GM23338 (cell line): ENCODE results near the gene PLEKHN1. TPM values are rescaled to one million over a fixed set of nuclear protein-coding genes. Genes with fewer than 3 reads are reported as not detected.

ENCODE experiments used
- ATAC-seq: fragments of 200-7000 bp; cut with Tn5 transposase; 3 replicates; pipeline ENCODE4 v1.9.1; 2020
- DNase-seq: peaks from one replicate; pipeline ENCODE4 v3.0.0-alpha.2; 2015; ENCODE audit warnings: low spot score
- H2AFZ ChIP-seq: fragments of 200-600 bp; sonication (generic); 2 replicates; pipeline ENCODE4 v1.8.0; 2016; ENCODE audit warnings: antibody characterized with exemption, mild to moderate bottlenecking, moderate library complexity
- H3F3A ChIP-seq: fragments of 200-600 bp; sonication (generic); replicated peaks from 2 replicates; pipeline ENCODE4 v1.8.0; 2017; ENCODE audit warnings: antibody characterized with exemption, mixed run types, low read depth
- H3K27ac ChIP-seq: fragments of 200-600 bp; sonication (generic); 2 replicates; pipeline ENCODE4 v1.6.1; 2016; ENCODE audit warnings: low read depth
- H3K27me3 ChIP-seq: fragments of 200-600 bp; sonication (generic); 2 replicates; pipeline ENCODE4 v1.8.0; 2016; ENCODE audit warnings: mild to moderate bottlenecking, mixed run types, moderate library complexity; ENCODE audit not compliant: insufficient read depth
- H3K36me3 ChIP-seq: fragments of 200-600 bp; sonication (generic); 2 replicates; pipeline ENCODE4 v1.8.0; 2016; ENCODE audit warnings: mild to moderate bottlenecking; ENCODE audit not compliant: insufficient read depth
- H3K4me1 ChIP-seq: fragments of 200-600 bp; sonication (generic); 2 replicates; pipeline ENCODE4 v1.8.0; 2016; ENCODE audit warnings: mild to moderate bottlenecking, moderate library complexity; ENCODE audit not compliant: insufficient read depth
- H3K4me2 ChIP-seq: fragments of 200-600 bp; sonication (generic); 2 replicates; pipeline ENCODE4 v1.7.1; 2017; ENCODE audit warnings: mixed run types
- H3K4me3 ChIP-seq: fragments of 200-600 bp; sonication (generic); 2 replicates; pipeline ENCODE4 v1.6.1; 2016; ENCODE audit warnings: mixed run types
- H3K79me2 ChIP-seq: fragments of 200-600 bp; sonication (generic); replicated peaks from 2 replicates; pipeline ENCODE4 v1.8.0; 2017; ENCODE audit warnings: mild to moderate bottlenecking; ENCODE audit not compliant: insufficient read depth
- H3K9me2 ChIP-seq: fragments of 200-600 bp; sonication (generic); 2 replicates; pipeline ENCODE4 v1.8.0; 2017; ENCODE audit not compliant: insufficient read depth
- H4K20me1 ChIP-seq: fragments of 200-600 bp; sonication (generic); replicated peaks from 2 replicates; pipeline ENCODE4 v1.8.0; 2017; ENCODE audit warnings: mild to moderate bottlenecking; ENCODE audit not compliant: insufficient read depth
- H3K27ac Mint-ChIP-seq: 2 replicates; pipeline ENCODE4 v1.8.0; 2020; ENCODE audit warnings: inconsistent platforms, mild to moderate bottlenecking, moderate library complexity, mixed read lengths
- H3K27me3 Mint-ChIP-seq: 3 replicates; pipeline ENCODE4 v1.8.0; 2022; ENCODE audit warnings: low read depth, mild to moderate bottlenecking, moderate library complexity, mixed read lengths, inconsistent platforms; ENCODE audit not compliant: insufficient read depth, poor library complexity
- H3K36me3 Mint-ChIP-seq: 3 replicates; pipeline ENCODE4 v1.8.0; 2021; ENCODE audit warnings: low read depth, mild to moderate bottlenecking, inconsistent platforms, moderate library complexity, mixed read lengths
- H3K4me1 Mint-ChIP-seq: 3 replicates; pipeline ENCODE4 v1.8.0; 2020; ENCODE audit warnings: mild to moderate bottlenecking, inconsistent platforms, mixed read lengths
- H3K4me3 Mint-ChIP-seq: 3 replicates; pipeline ENCODE4 v1.8.0; 2021; ENCODE audit warnings: moderate library complexity, mild to moderate bottlenecking, inconsistent platforms, mixed read lengths
- H3K9me3 Mint-ChIP-seq: 3 replicates; pipeline ENCODE4 v1.8.0; 2020; ENCODE audit warnings: moderate library complexity, mild to moderate bottlenecking, inconsistent platforms, mixed read lengths
- CTCF ChIP-seq, 2 experiments: fragments of 200-600 bp in 1 of 2; sonication (generic) in 1 of 2; conservative IDR thresholded peaks; 2 replicates each; pipeline versions ENCODE4 v1.5.1 to v1.6.1; 2016 to 2017; ENCODE audit warnings: antibody characterized with exemption in 2 of 2, low read depth in 2 of 2, mild to moderate bottlenecking in 2 of 2, moderate library complexity in 1 of 2
- EZH2phosphoT487 ChIP-seq: fragments of 200-600 bp; sonication (generic); IDR thresholded peaks from one replicate; pipeline ENCODE4 v1.8.1; 2018; ENCODE audit warnings: antibody characterized with exemption; ENCODE audit not compliant: unreplicated experiment
- NANOG ChIP-seq: IDR thresholded peaks from 2 replicates; pipeline ENCODE4 v1.6.1; 2016; ENCODE audit warnings: antibody characterized with exemption, borderline replicate concordance
- POLR2AphosphoS5 ChIP-seq: IDR thresholded peaks from 2 replicates; pipeline ENCODE4 v1.6.1; 2016; ENCODE audit warnings: antibody characterized with exemption, low read depth
- REST ChIP-seq: IDR thresholded peaks from one replicate; pipeline ENCODE4 v1.6.1; 2018; ENCODE audit warnings: antibody characterized with exemption; ENCODE audit not compliant: unreplicated experiment
- STAT1 ChIP-seq: IDR thresholded peaks from one replicate; pipeline ENCODE4 v1.6.1; 2016; ENCODE audit warnings: antibody characterized with exemption; ENCODE audit not compliant: unreplicated experiment
- ZNF114 ChIP-seq: fragments of 250-450 bp; sonication (Bioruptor Pico); IDR thresholded peaks from 2 replicates; pipeline ENCODE4 v1.5.0; 2020; ENCODE audit warnings: mild to moderate bottlenecking, moderate library complexity
- ZNF331 ChIP-seq: fragments of 250-450 bp; sonication (Bioruptor Pico); IDR thresholded peaks from 2 replicates; pipeline ENCODE4 v1.5.0; 2020; ENCODE audit warnings: low read depth, mild to moderate bottlenecking, moderate library complexity
- polyA plus RNA-seq: library from polyadenylated mRNA; unstranded; fragments of >200 nt; fragmentation: Nextera tagmentation; extraction: Ambion mirVana; gene quantifications from 2 replicates; pipeline ENCODE4 v1.2.1, GENCODE V29; 2016
- total RNA-seq: library from RNA; depleted of rRNA; stranded (reverse); fragments of >200 nt; shearing (Covaris generic); gene quantifications from 2 replicates; pipeline ENCODE4 v1.2.3, GENCODE V29; 2014
- TF ChIP-seq, protein P1 (sequence below): IDR thresholded peaks from 2 replicates; pipeline ENCODE4 v1.6.1; 2016; ENCODE audit warnings: antibody characterized with exemption

The PLEKHN1 gene
- total and polyA plus RNA-seq, 2 experiments from 2014 or later: 1.4 to 3.3 TPM

DNA sequence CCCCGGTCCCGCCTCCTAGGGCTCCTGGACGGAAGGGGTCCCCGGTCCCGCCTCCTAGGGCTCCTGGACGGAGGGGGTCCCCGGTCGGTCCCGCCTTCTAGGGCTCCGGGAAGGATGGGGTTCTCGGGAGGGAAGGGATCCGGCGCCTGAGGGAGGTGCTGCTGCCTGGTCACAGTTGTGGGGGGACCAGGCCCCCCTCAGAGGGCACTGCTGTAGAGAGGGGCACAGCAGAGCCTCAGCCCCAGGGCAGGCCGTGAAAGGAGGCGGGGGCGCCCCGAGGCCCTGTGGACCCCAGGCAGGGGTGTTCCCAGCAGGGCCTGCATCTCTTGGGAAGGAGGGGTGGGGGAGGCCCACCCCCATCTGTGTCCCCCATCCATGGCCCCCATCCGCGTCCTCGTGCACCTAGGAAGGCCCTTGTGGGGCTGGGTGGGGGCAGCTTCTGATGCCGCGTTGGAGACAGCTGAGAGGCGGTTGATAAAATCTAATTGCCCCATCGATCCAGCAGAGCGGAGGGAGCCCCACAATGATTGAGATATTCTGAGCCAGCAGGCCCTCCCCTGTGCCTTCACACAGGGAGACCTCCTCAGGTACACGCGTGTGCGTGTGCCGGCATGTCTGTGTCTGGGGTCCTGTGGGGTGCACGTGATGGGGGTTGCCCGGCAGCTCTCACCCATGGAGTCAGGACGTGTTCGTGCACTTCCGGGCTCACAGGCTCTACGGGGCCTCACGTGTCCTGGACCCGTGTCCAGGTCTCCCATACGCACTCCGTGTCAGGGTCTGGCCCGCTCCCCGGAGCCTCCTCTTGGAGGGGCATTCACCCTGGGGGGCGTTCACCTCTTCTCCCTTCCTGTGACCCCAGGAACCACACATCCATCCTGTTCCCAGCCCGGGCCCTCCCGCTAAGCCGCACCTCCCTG is 29.7 kb upstream of the PLEKHN1 start (continued):
- TF ChIP-seq CTCF (conservative IDR thresholded peaks at IDR 0.05; ENCODE audit: low read depth in 2 of 2) (no peak), REST (no peak), NANOG (no peak)

GRCh38 chr1:937521-937920 is 28.8 kb upstream of the PLEKHN1 start:
- H3K27ac Mint-ChIP-seq: no peak overlapping the region
- H3K27me3 ChIP-seq: peaks cover 89% of the 10 kb centered on the region
- no peak overlapping the region for H3K27ac ChIP-seq
- H2AFZ ChIP-seq: no peak overlapping the region
- H3K9me2 ChIP-seq: no peaks in the 10 kb centered on the region
- no peaks in the 10 kb centered on the region for H3K36me3 ChIP-seq
- no peaks in the 10 kb centered on the region for H4K20me1 ChIP-seq
- no peaks in the 10 kb centered on the region for H3K79me2 ChIP-seq
- ATAC-seq: no peak
- H3K4me3 Mint-ChIP-seq: no peak overlapping the region
- no peaks in the 10 kb centered on the region; the same call in 1 of the 2 replicates for H3K4me1 ChIP-seq
- no peak for DNase-seq
- no peak overlapping the region for H3K4me3 ChIP-seq
- H3K9me3 Mint-ChIP-seq: no peaks in the 10 kb centered on the region; the same call in 2 of the 3 replicates
- H3K27me3 Mint-ChIP-seq: peaks cover 70% of the 10 kb centered on the region
- H3K36me3 Mint-ChIP-seq: no peaks in the 10 kb centered on the region
- no peak overlapping the region for H3K4me2 ChIP-seq
- no peaks in the 10 kb centered on the region for H3F3A ChIP-seq
- H3K4me1 Mint-ChIP-seq: peaks cover 11% of the 10 kb centered on the region
- TF ChIP-seq ZNF331 (CRISPR knock-in tag) (no peak), STAT1 (no peak), NANOG (no peak), REST (no peak), EZH2phosphoT487 (no peak), POLR2AphosphoS5 (no peak), CTCF (conservative IDR thresholded peaks at IDR 0.05; ENCODE audit: low read depth in 2 of 2) (no peak), ZNF114 (no peak)
- TF ChIP-seq, protein P1, sequence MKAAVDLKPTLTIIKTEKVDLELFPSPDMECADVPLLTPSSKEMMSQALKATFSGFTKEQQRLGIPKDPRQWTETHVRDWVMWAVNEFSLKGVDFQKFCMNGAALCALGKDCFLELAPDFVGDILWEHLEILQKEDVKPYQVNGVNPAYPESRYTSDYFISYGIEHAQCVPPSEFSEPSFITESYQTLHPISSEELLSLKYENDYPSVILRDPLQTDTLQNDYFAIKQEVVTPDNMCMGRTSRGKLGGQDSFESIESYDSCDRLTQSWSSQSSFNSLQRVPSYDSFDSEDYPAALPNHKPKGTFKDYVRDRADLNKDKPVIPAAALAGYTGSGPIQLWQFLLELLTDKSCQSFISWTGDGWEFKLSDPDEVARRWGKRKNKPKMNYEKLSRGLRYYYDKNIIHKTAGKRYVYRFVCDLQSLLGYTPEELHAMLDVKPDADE: no peak
